PC-9 (cell line): ENCODE results near the gene PLIN1.

ENCODE experiments used
- CTCF ChIP-seq: fragments of 200-600 bp; sonication (generic); conservative IDR thresholded peaks from 2 replicates; pipeline ENCODE4 v1.6.1; 2017; ENCODE audit warnings: mixed run types, antibody characterized with exemption, mild to moderate bottlenecking, moderate library complexity
- EZH2 ChIP-seq: fragments of 200-600 bp; sonication (generic); IDR thresholded peaks from 2 replicates; pipeline ENCODE4 v1.8.0; 2017; ENCODE audit warnings: antibody characterized with exemption, low read depth

- TF ChIP-seq CTCF (no peak), EZH2 (no peak)
Measured at GRCh38 chr15:89629829-89630228, 49.3 kb downstream of the PLIN1 start.
